Activated CD4-positive, alpha-beta T cell treated with anti-CD3 and anti-CD28 coated beads, Interleukin-2, amount 10 ng/mL, durations not matched to agents 7 days and 5 days (primary cell): ENCODE measurements around the gene PHC3. TPM values are rescaled to one million over a fixed set of nuclear protein-coding genes. Genes with fewer than 3 reads are reported as not detected.
A peak's percentile ranks its signal among the peaks of the same experiment; 100 is the strongest.
"Not testable (repeated sequence)": the region's sequence is repeated elsewhere in the genome, so short reads cannot be mapped to it uniquely, and the experiment has no call there.

Experiments used
- CTCF ChIA-PET: fragments of 350-600 bp; sonication (Branson Sonifier 250); formaldehyde crosslinking; loops from one replicate; lab custom pipeline; 2021; ENCODE audit warnings: antibody characterized with exemption; lab: Charles Lee
- POLR2A ChIA-PET: fragments of 350-600 bp; sonication (Branson Sonifier 250); formaldehyde crosslinking; loops from one replicate; lab custom pipeline; 2021; ENCODE audit warnings: antibody characterized with exemption; lab: Charles Lee
- DNase-seq: peaks from one replicate; pipeline ENCODE4 v3.0.0-alpha.2; 2020
- H3K27ac Mint-ChIP-seq: one replicate; pipeline ENCODE4 v1.8.0; 2021; ENCODE audit warnings: mild to moderate bottlenecking, moderate library complexity, mixed read lengths
- H3K27me3 Mint-ChIP-seq: one replicate; pipeline ENCODE4 v1.8.0; 2021; ENCODE audit warnings: mixed read lengths
- H3K36me3 Mint-ChIP-seq: one replicate; pipeline ENCODE4 v1.8.0; 2021; ENCODE audit warnings: low read depth, mixed read lengths
- H3K4me1 Mint-ChIP-seq: one replicate; pipeline ENCODE4 v1.8.0; 2021; ENCODE audit warnings: mixed read lengths
- H3K4me3 Mint-ChIP-seq: one replicate; pipeline ENCODE4 v1.8.0; 2021; ENCODE audit warnings: mild to moderate bottlenecking, moderate library complexity, mixed read lengths
- H3K9me3 Mint-ChIP-seq: one replicate; pipeline ENCODE4 v1.8.0; 2021; ENCODE audit warnings: mixed read lengths
- total RNA-seq, 2 experiments: library from RNA; stranded (reverse); gene quantifications; one replicate each; pipeline ENCODE4 v1.2.3, GENCODE V29; 2021

PHC3 gene
- total RNA-seq, result 100 to 1,000 TPM in 1 of 2 experiments, 10 to 100 TPM in 1; 67.5 to 103 TPM

DNA sequence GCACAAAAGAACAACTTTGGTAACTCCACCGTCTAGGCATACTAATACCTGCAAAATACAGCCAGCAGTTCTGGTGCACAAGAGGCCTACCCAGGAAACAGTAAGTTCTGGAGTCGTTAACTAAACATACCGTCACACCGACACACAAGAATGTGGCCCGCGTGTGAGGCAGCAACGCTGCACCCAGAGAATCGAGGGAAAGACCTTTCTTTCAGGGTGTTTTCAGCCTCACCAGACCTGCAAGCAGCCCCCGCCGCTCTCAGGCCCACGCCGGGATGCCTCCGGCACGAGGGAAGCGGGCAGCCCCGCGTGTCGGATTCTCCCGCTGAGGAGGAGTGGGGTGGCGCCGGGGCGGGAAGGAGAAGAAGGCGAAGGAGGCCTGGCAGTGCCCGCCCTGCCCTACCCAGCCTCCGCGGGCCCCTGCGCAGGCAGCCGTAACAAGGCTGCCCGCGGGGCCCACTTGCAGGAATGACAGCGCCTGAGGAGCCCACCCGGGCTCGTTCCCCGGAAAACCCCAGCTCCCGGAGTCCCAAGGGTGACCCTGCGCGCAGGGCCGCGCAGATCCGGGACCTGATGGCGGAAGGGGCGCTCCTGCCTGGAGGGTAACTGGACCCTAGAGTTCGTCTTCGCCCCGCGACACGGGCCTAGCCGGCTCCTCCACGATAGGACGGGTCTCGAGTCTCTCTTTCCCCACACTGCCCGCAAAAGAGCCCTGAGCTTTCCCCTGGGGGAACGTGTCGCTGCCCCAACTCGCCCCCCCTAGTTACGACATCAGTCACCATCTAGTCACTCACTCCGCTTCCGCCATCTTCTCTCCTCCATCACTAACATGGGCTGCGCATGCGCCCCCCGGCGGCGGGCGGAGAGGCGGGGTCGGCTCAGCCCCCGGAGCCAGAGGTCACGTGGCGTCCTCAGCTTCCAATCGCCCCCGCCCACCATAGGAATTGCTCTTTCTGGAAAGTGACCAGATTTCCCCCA, at the start of gene PHC3:
Gene PHC3, minus strand, starts transcription at position 826 of the 978 bp plus-strand sequence. Its CDS starts 18 bp downstream, at position 808.
- peak within 1 kb of the TSS; percentile 98 for H3K4me3 Mint-ChIP-seq
- H3K4me1 Mint-ChIP-seq, result peaks cover 25% of the 10 kb centered on the region
- H3K36me3 Mint-ChIP-seq, result peaks cover 25% of the 10 kb centered on the region
- ChIA-PET POLR2A (interaction anchor here (0.6 to 1.1 kb wide), 2 partner anchors 52 to 116 kb away, joined by 3 to 5 read pairs; no protein-coding TSS in a partner anchor), CTCF (interaction anchor here (0.8 to 0.9 kb wide), 2 partner anchors 14 to 93 kb away, joined by 3 to 4 read pairs; no protein-coding TSS in a partner anchor)
- peak; percentile 91 for DNase-seq
- H3K27ac Mint-ChIP-seq, result peak within 1 kb of the TSS; percentile 100
- H3K9me3 Mint-ChIP-seq, result no peaks in the 10 kb centered on the region
- H3K27me3 Mint-ChIP-seq, result no peaks in the 10 kb centered on the region

- POLR2A ChIA-PET, result interaction anchor here (0.7 kb wide), 1 partner anchor 50 kb away, joined by 6 read pairs; no protein-coding TSS in a partner anchor
- H3K27me3 Mint-ChIP-seq, result no peaks in the 10 kb centered on the region
- no peak overlapping the region for H3K27ac Mint-ChIP-seq
- H3K4me1 Mint-ChIP-seq, result peaks cover 23% of the 10 kb centered on the region
- no peaks in the 10 kb centered on the region for H3K36me3 Mint-ChIP-seq
- no peak overlapping the region for H3K4me3 Mint-ChIP-seq
- H3K9me3 Mint-ChIP-seq, result no peaks in the 10 kb centered on the region
- CTCF ChIA-PET, result no interaction called here
- no peak for DNase-seq
Observed at GRCh38 chr3:170228093-170228766, 46.7 kb upstream of the PHC3 start.

- Mint-ChIP-seq H3K4me3 (no peak overlapping the region), H3K4me1 (peaks cover 29% of the 10 kb centered on the region), H3K9me3 (no peaks in the 10 kb centered on the region), H3K27me3 (no peaks in the 10 kb centered on the region), H3K27ac (no peak overlapping the region), H3K36me3 (no peaks in the 10 kb centered on the region)
- DNase-seq, result no peak
- POLR2A ChIA-PET, result no interaction called here
- CTCF ChIA-PET, result no interaction called here
Observed at GRCh38 chr3:170226426-170226960, 45.0 kb upstream of the PHC3 start.

- CTCF ChIA-PET, result no interaction called here
- Mint-ChIP-seq H3K27me3 (no peaks in the 10 kb centered on the region), H3K36me3 (no peaks in the 10 kb centered on the region), H3K4me3 (no peak overlapping the region), H3K4me1 (peaks cover 32% of the 10 kb centered on the region), H3K9me3 (no peaks in the 10 kb centered on the region), H3K27ac (no peak overlapping the region)
- POLR2A ChIA-PET, result no interaction called here
- DNase-seq, result no peak
Observed at GRCh38 chr3:170225166-170225565, 43.6 kb upstream of the PHC3 start.

GRCh38 chr3:170222647-170223541, 41.4 kb upstream of the PHC3 start:
- Mint-ChIP-seq H3K27ac (peak overlapping the region; percentile 81), H3K27me3 (no peaks in the 10 kb centered on the region), H3K4me3 (peak overlapping the region; percentile 77), H3K4me1 (peaks cover 31% of the 10 kb centered on the region), H3K9me3 (no peaks in the 10 kb centered on the region), H3K36me3 (no peaks in the 10 kb centered on the region)
- ChIA-PET CTCF (interaction anchor here (0.6 to 1.3 kb wide), 4 partner anchors 10 to 173 kb away, joined by 3 to 7 read pairs (median 4); no protein-coding TSS in a partner anchor), POLR2A (no interaction called here)
- peak; percentile 29 for DNase-seq

DNA sequence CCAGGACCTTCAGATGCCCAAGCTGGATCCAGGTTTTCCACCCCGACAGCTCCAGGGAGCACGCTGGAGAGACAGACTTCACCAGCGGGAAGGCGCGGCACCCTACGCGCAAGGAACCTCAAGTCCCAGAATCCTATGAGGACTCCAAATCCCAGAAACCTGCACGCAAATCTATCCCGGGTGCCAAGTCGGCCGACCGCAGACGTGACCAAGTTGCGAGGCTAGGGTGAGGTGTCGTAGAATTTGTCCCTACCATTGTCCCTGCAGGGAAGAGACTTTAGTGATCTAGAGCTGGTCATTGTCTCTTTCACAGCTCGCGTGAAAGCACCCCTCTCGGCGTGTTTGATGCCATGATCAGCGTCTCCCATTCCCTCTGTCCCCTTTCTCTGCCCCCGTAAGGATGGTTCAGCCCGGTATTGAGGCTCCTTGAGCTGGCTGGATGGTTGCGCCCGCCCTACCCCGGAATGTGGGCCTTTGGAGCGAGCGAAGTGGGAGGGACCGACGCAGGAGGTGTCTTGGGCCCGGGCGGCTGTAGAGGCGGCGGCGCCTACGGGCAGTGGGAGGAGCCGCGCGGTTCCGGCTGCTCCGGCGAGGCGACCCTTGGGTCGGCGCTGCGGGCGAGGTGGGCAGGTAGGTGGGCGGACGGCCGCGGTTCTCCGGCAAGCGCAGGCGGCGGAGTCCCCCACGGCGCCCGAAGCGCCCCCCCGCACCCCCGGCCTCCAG, 40.6 kb upstream of the PHC3 start, which contains the start of gene PRKCI:
Gene PRKCI, plus strand, starts transcription at position 501 of the 723 bp plus-strand sequence. CDS start 246 bp downstream, outside the sequence.
- DNase-seq, result peak; percentile 92
- CTCF ChIA-PET, result interaction anchor here (1.0 to 1.3 kb wide), 2 partner anchors 11 to 13 kb away, joined by 4 to 7 read pairs; no protein-coding TSS in a partner anchor
- Mint-ChIP-seq H3K4me1 (peaks cover 27% of the 10 kb centered on the region), H3K9me3 (no peaks in the 10 kb centered on the region), H3K27me3 (no peaks in the 10 kb centered on the region), H3K4me3 (peak within 1 kb of the TSS; percentile 77), H3K36me3 (no peaks in the 10 kb centered on the region), H3K27ac (peak within 1 kb of the TSS; percentile 98)
- POLR2A ChIA-PET, result no interaction called here

DNA sequence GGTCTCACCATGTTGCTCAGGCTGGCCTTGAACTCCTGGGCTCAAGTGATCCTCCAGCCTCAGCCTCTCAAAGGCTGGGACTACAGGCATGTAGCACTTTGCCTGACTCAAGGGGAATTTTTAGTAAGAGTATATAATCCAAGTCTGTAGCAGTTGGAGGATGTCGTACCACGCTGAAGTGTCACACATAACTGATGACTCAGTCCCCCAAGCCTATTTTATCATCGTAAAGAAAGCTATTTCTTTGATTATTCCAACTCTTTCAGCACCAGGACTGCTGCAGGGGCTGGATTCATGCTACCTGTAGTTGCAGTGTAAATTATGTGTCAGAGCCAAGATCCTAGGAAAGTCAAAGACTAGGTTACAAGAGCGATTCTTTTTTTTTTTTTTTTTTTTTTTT, 39.3 kb upstream of the PHC3 start:
- Mint-ChIP-seq H3K27me3 (no peaks in the 10 kb centered on the region), H3K27ac (no peak overlapping the region), H3K4me1 (peaks cover 27% of the 10 kb centered on the region), H3K4me3 (peak overlapping the region; percentile 34), H3K9me3 (peaks cover 3% of the 10 kb centered on the region), H3K36me3 (no peaks in the 10 kb centered on the region)
- ChIA-PET POLR2A (no interaction called here), CTCF (interaction anchor here (0.6 to 1.3 kb wide), 3 partner anchors 8 to 1052 kb away, joined by 3 to 7 read pairs (median 4); no protein-coding TSS in a partner anchor)
- DNase-seq, result no peak

DNA sequence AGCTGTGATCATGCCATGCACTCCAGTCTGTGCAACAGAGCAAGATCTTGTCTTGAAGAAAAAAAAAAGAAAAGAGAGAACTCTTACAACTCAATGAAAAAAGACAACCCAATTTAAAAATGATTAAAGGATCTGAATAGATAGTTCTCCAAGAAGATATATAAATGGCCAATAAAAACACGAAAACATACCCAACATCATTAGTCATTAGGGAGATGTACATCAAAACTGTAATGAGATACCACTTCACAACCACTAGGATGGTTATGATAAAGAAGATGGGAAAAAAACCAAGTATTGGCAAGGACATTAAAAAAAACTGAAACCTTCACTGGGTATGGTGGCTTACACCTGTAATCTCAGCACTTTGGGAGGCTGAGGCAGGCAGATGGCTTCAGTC, 38.3 kb upstream of the PHC3 start:
- no peak for DNase-seq
- H3K9me3 Mint-ChIP-seq, result peaks cover 3% of the 10 kb centered on the region
- ChIA-PET POLR2A (no interaction called here), CTCF (no interaction called here)
- no peak overlapping the region for H3K27ac Mint-ChIP-seq
- peaks cover 2% of the 10 kb centered on the region for H3K27me3 Mint-ChIP-seq
- H3K36me3 Mint-ChIP-seq, result no peaks in the 10 kb centered on the region
- H3K4me3 Mint-ChIP-seq, result no peak overlapping the region
- H3K4me1 Mint-ChIP-seq, result peaks cover 22% of the 10 kb centered on the region

DNA sequence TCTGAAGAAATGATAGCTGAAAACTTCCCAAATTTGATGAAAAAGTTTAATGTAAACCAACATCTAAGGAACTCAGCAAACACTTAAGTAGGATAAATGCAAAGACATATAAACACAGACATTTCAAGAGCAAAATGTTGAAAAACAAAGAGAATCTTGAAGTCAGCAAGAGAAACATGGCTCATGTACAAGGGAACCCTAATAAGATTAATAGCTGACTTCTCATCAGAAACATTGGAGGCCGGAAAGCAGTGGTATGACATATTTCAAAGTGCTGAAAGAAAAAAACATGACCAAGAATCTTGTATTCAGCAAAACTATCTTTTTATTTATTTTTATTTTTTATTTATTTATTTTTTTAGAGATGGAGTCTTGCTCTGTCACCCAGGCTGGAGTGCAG, 30.1 kb upstream of the PHC3 start:
- Mint-ChIP-seq H3K9me3 (peaks cover 6% of the 10 kb centered on the region), H3K4me1 (no peaks in the 10 kb centered on the region), H3K27me3 (peaks cover 2% of the 10 kb centered on the region), H3K27ac (no peak overlapping the region), H3K36me3 (no peaks in the 10 kb centered on the region), H3K4me3 (no peak overlapping the region)
- ChIA-PET CTCF (interaction anchor here (0.7 kb wide), 1 partner anchor 32 kb away, joined by 3 read pairs; no protein-coding TSS in a partner anchor), POLR2A (no interaction called here)
- DNase-seq, result no peak

DNA sequence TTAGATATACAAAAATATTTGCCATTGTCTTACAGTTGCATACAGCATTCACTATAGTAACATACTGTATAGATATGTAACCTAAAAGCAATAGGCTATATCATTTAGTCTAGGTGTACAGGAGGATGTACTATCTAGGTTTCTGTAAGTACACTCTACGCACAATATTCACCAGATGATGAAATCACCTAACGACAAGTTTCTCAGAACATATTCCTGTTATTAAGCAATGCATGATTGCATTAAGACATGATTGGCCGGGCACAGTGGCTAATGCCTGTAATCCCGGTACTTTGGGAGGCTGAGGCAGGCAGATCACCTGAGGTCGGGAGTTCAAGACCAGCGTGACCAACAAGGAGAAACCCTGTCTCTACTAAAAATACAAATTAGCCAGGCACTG, 26.2 kb upstream of the PHC3 start:
- CTCF ChIA-PET, result no interaction called here
- Mint-ChIP-seq H3K27me3 (peaks cover 6% of the 10 kb centered on the region), H3K9me3 (peaks cover 6% of the 10 kb centered on the region), H3K27ac (no peak overlapping the region), H3K36me3 (no peaks in the 10 kb centered on the region), H3K4me1 (no peaks in the 10 kb centered on the region), H3K4me3 (no peak overlapping the region)
- no peak for DNase-seq
- POLR2A ChIA-PET, result no interaction called here

DNA sequence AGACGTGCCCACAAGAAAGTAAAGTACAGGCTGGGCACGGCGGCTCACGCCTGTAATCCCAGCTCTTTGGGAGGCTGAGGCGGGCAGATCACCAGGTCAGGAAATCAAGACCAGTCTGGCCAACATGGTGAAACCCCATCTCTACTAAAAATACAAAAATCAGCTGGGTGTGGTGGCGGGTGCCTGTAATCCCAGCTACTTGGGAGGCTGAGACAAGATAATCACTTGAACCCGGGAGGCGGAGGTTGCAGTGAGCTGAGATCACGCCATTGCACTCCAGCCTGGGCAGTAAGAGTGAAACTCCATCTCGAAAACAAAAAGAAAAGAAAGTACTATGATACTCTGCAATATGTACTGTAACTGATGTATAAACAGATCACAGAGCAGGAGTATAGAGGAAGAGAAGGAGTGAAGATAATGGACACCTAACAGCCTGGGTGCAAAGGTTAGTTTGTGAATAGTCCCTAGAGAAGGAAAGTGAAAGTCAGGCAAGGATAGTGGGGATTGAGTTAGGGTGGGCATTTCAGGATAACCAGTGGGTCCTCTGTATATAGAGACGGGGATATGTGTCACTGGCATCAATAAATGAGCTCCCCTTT, 24.7 kb upstream of the PHC3 start:
- H3K27ac Mint-ChIP-seq, H3K9me3 Mint-ChIP-seq, H3K4me3 Mint-ChIP-seq, H3K36me3 Mint-ChIP-seq, DNase-seq, H3K27me3 Mint-ChIP-seq, POLR2A ChIA-PET, H3K4me1 Mint-ChIP-seq: not testable (repeated sequence)
- CTCF ChIA-PET, result interaction anchor here (0.6 to 1.3 kb wide), 2 partner anchors 17 to 26 kb away, joined by 3 read pairs; no protein-coding TSS in a partner anchor
